H1 (cell line): ENCODE data around the gene ELP4. TPM values are rescaled to one million over a fixed set of nuclear protein-coding genes. Genes with fewer than 3 reads are reported as not detected.

ENCODE experiments used
- CTCF ChIA-PET: fragments of 300-600 bp; sonication (Branson Sonifier 250); formaldehyde crosslinking; loops from one replicate; lab custom pipeline; 2021; ENCODE audit not compliant: partially characterized antibody; lab: Charles Lee
- POLR2A ChIA-PET: fragments of 300-600 bp; sonication (Branson Sonifier 250); formaldehyde crosslinking; loops from one replicate; lab custom pipeline; 2021; ENCODE audit warnings: inconsistent platforms; ENCODE audit not compliant: partially characterized antibody; lab: Charles Lee
- DNase-seq, 2 experiments: peaks; one replicate each; pipeline versions ENCODE4 v3.0.0 to v3.0.0-alpha.2; 2010 to 2022; ENCODE audit warnings: low spot score in 2 of 2, low read depth in 1 of 2, mixed read lengths in 1 of 2
- FAIRE-seq: peaks from 2 replicates; lab custom pipeline; 2011; peaks lifted over from hg19 to GRCh38; lab: Jason Lieb, UNC
- H2AFZ ChIP-seq: 2 replicates; pipeline ENCODE4 v1.8.1; 2012; ENCODE audit warnings: low read length, inconsistent platforms
- H2AK5ac ChIP-seq: 2 replicates; pipeline ENCODE4 v1.6.1; 2013; ENCODE audit warnings: low read depth, low read length
- H2BK120ac ChIP-seq: replicated peaks from 2 replicates; pipeline ENCODE3; 2013; ENCODE audit warnings: low read depth, low read length, inconsistent platforms
- H2BK12ac ChIP-seq: 2 replicates; pipeline ENCODE4 v1.6.1; 2013; ENCODE audit warnings: low read depth, low read length
- H2BK15ac ChIP-seq: 2 replicates; pipeline ENCODE4 v1.6.1; 2013; ENCODE audit warnings: low read length
- H2BK20ac ChIP-seq: 2 replicates; pipeline ENCODE4 v1.6.1; 2013; ENCODE audit warnings: low read length
- H2BK5ac ChIP-seq: 2 replicates; pipeline ENCODE4 v1.6.1; 2013; ENCODE audit warnings: low read depth, low read length
- H3K14ac ChIP-seq: 2 replicates; pipeline ENCODE4 v1.6.1; 2013; ENCODE audit warnings: inconsistent platforms; ENCODE audit not compliant: insufficient read length
- H3K18ac ChIP-seq: 2 replicates; pipeline ENCODE4 v1.6.1; 2013; ENCODE audit warnings: low read length; ENCODE audit errors: extremely low read depth
- H3K23ac ChIP-seq: 2 replicates; pipeline ENCODE4 v1.6.1; 2013; ENCODE audit warnings: inconsistent platforms; ENCODE audit not compliant: insufficient read length
- H3K23me2 ChIP-seq: 2 replicates; pipeline ENCODE4 v1.6.1; 2013; ENCODE audit warnings: low read depth, low read length
- H3K27ac ChIP-seq: 2 replicates; pipeline ENCODE4 v1.6.1; 2011; ENCODE audit warnings: low read depth, low read length, inconsistent platforms
- H3K27me3 ChIP-seq, 4 experiments: replicated peaks in 1 of 4; 1 replicate in 1 of 4; 2 replicates in 3 of 4; pipeline versions ENCODE4 v1.6.1 to v1.8.1; 2011 to 2013; ENCODE audit warnings: low read length in 3 of 4, mild to moderate bottlenecking in 3 of 4, inconsistent platforms in 2 of 4, mixed read lengths in 2 of 4, moderate library complexity in 1 of 4; ENCODE audit not compliant: control insufficient read depth in 3 of 4, insufficient read depth in 3 of 4; ENCODE audit errors: extremely low read depth in 1 of 4
- H3K36me3 ChIP-seq, 4 experiments: 2 replicates each; pipeline versions ENCODE4 v1.6.1 to v1.8.1; 2011 to 2013; ENCODE audit warnings: mild to moderate bottlenecking in 4 of 4, low read length in 3 of 4, moderate library complexity in 2 of 4, control low read depth in 1 of 4, inconsistent platforms in 1 of 4; ENCODE audit not compliant: insufficient read depth in 4 of 4, control insufficient read depth in 2 of 4
- H3K4ac ChIP-seq: replicated peaks from 2 replicates; pipeline ENCODE3; 2013; ENCODE audit warnings: low read length, low read depth, mixed read lengths, inconsistent platforms; ENCODE audit not compliant: insufficient read length
- H3K4me1 ChIP-seq, 4 experiments: replicated peaks in 1 of 4; 1 replicate in 1 of 4; 2 replicates in 3 of 4; pipeline versions ENCODE4 v1.6.1 to v1.8.1; 2011 to 2013; ENCODE audit warnings: low read length in 3 of 4, inconsistent platforms in 2 of 4, mixed read lengths in 1 of 4; ENCODE audit not compliant: insufficient read depth in 4 of 4, control insufficient read depth in 3 of 4
- H3K4me2 ChIP-seq, 2 experiments: 2 replicates each; pipeline versions ENCODE4 v1.6.1 to v1.8.1; 2011 to 2013; ENCODE audit warnings: low read depth in 2 of 2, low read length in 2 of 2, control low read depth in 1 of 2, inconsistent platforms in 1 of 2, mild to moderate bottlenecking in 1 of 2; ENCODE audit not compliant: insufficient read depth in 1 of 2
- H3K4me3 ChIP-seq, 4 experiments: fragments of 200-600, 300-600 bp in 1 of 4; sonication (generic), shearing (Covaris generic), sonication (Bioruptor Twin) in 1 of 4; 2 replicates each; pipeline versions ENCODE4 v1.5.1 to v1.8.1; 2011 to 2016; ENCODE audit warnings: low read length in 4 of 4, low read depth in 3 of 4, control low read depth in 2 of 4, inconsistent platforms in 2 of 4, mild to moderate bottlenecking in 2 of 4, mixed read lengths in 1 of 4, moderate library complexity in 1 of 4; ENCODE audit not compliant: insufficient read depth in 2 of 4; ENCODE audit errors: extremely low read depth in 1 of 4
- H3K56ac ChIP-seq: replicated peaks from 2 replicates; pipeline ENCODE3; 2013; ENCODE audit warnings: low read depth, mild to moderate bottlenecking, mixed read lengths, low read length, inconsistent platforms; ENCODE audit not compliant: insufficient read length
- H3K79me1 ChIP-seq: 2 replicates; pipeline ENCODE4 v1.6.1; 2013; ENCODE audit warnings: low read depth, low read length, control low read depth
- H3K79me2 ChIP-seq, 2 experiments: 2 replicates each; pipeline versions ENCODE4 v1.6.1 to v1.8.1; 2012 to 2013; ENCODE audit warnings: low read length in 2 of 2, mild to moderate bottlenecking in 2 of 2, inconsistent platforms in 1 of 2; ENCODE audit not compliant: insufficient read depth in 2 of 2, control insufficient read depth in 1 of 2
- H3K9ac ChIP-seq, 4 experiments: replicated peaks in 1 of 4; 1 replicate in 1 of 4; 2 replicates in 3 of 4; pipeline versions ENCODE4 v1.6.1 to v1.8.1; 2011 to 2013; ENCODE audit warnings: low read depth in 3 of 4, low read length in 3 of 4, control low read depth in 2 of 4, mild to moderate bottlenecking in 2 of 4, moderate library complexity in 2 of 4, inconsistent platforms in 1 of 4; ENCODE audit errors: extremely low read depth in 1 of 4
- H3K9me3 ChIP-seq, 2 experiments: 2 replicates each; pipeline versions ENCODE4 v1.6.1 to v1.8.1; 2012 to 2013; ENCODE audit warnings: mild to moderate bottlenecking in 2 of 2, moderate library complexity in 2 of 2, control low read depth in 1 of 2, inconsistent platforms in 1 of 2, low read depth in 1 of 2, low read length in 1 of 2, mixed read lengths in 1 of 2; ENCODE audit not compliant: insufficient read depth in 2 of 2
- H4K20me1 ChIP-seq, 2 experiments: replicated peaks in 1 of 2; 2 replicates each; pipeline versions ENCODE3 to v1.8.1; 2011 to 2013; ENCODE audit warnings: inconsistent platforms in 2 of 2, low read length in 2 of 2, mild to moderate bottlenecking in 1 of 2; ENCODE audit not compliant: insufficient read depth in 2 of 2, control insufficient read depth in 1 of 2
- H4K5ac ChIP-seq: 2 replicates; pipeline ENCODE4 v1.6.1; 2013; ENCODE audit warnings: low read length, low read depth, mixed read lengths, inconsistent platforms; ENCODE audit not compliant: insufficient read length
- H4K8ac ChIP-seq: 2 replicates; pipeline ENCODE4 v1.8.0; 2013; ENCODE audit warnings: mild to moderate bottlenecking, moderate library complexity, low read length, inconsistent platforms; ENCODE audit not compliant: insufficient read depth; ENCODE audit errors: extremely low read depth
- H4K91ac ChIP-seq: replicated peaks from 2 replicates; pipeline ENCODE3; 2013; ENCODE audit warnings: low read length, mixed read lengths, inconsistent platforms; ENCODE audit not compliant: insufficient read length
- CTBP2 ChIP-seq: IDR thresholded peaks from 2 replicates; pipeline ENCODE4 v1.7.0; 2011; ENCODE audit warnings: borderline replicate concordance, mild to moderate bottlenecking, moderate library complexity, mixed read lengths, low read length; ENCODE audit not compliant: insufficient read depth, insufficient read length
- EZH2 ChIP-seq: fragments of 200-600 bp; sonication (generic); IDR thresholded peaks from 2 replicates; pipeline ENCODE4 v1.7.1; 2012; ENCODE audit warnings: low read depth, mild to moderate bottlenecking, moderate library complexity, low read length, inconsistent platforms; ENCODE audit not compliant: severe bottlenecking
- FOSL1 ChIP-seq: IDR thresholded peaks from 2 replicates; pipeline ENCODE4 v1.6.1; 2011; ENCODE audit warnings: mild to moderate bottlenecking, low read depth, low read length, moderate library complexity; ENCODE audit not compliant: insufficient read depth
- RNF2 ChIP-seq: fragments of 200-900, 300-1000 bp; sonication (generic); IDR thresholded peaks from 2 replicates; pipeline ENCODE4 v1.7.1; 2016; ENCODE audit warnings: borderline replicate concordance, low read depth, mild to moderate bottlenecking, antibody characterized with exemption, low read length; ENCODE audit not compliant: poor library complexity, severe bottlenecking; ENCODE audit errors: missing control alignments
- SUZ12 ChIP-seq: fragments of 200-600 bp; sonication (generic); IDR thresholded peaks from 2 replicates; pipeline ENCODE4 v1.6.1; 2012; ENCODE audit warnings: mild to moderate bottlenecking, inconsistent platforms, low read length, moderate library complexity, mixed read lengths
- TCF12 ChIP-seq: IDR thresholded peaks from 2 replicates; pipeline ENCODE4 v1.6.1; 2011; ENCODE audit warnings: low read depth, mild to moderate bottlenecking, low read length
- WGBS, 2 experiments: shearing (Covaris generic) in 1 of 2; methylation state at CpG; one replicate each; pipeline versions ENCODE4 v1.1.6 to v1.1.7; 2013 to 2015; ENCODE audit warnings: low lambda C conversion rate in 2 of 2, mixed read lengths in 2 of 2, inconsistent platforms in 1 of 2, low coverage in 1 of 2, missing lambda C conversion rate in 1 of 2; ENCODE audit not compliant: insufficient replicate concordance in 2 of 2, insufficient coverage in 1 of 2, insufficient read length in 1 of 2; ENCODE audit errors: extremely low coverage in 1 of 2, missing lambda C conversion rate in 1 of 2; 5-methylcytosine and 5-hydroxymethylcytosine counted together
- polyA plus RNA-seq, 7 experiments: library from polyadenylated mRNA; depleted of rRNA in 3 of 7; stranded (reverse) in 5 of 7; unstranded in 2 of 7; fragments of >200 nt in 5 of 7; fragments of 200-250 nt in 2 of 7; gene quantifications; 1 replicate in 5 of 7; 2 replicates in 1 of 7; 4 replicates in 1 of 7; pipeline versions ENCODE4 v1.2.1 to v1.2.3, GENCODE V29; 2011 to 2013; ENCODE audit warnings: missing spikeins in 2 of 7, mixed read lengths in 2 of 7
- total RNA-seq: library from RNA; stranded (reverse); fragmentation: NEBNext Ultra II Directional; extraction: Animal tissue kit (Norgen Biotek cat#: 25700); gene quantifications from 2 replicates; pipeline ENCODE4 v1.2.1, GENCODE V29; 2021
- TF ChIP-seq, protein P1 (sequence below): IDR thresholded peaks from 2 replicates; pipeline ENCODE4 v1.6.1; 2011; ENCODE audit warnings: low read length, improper control_type of control experiment

ELP4 gene
- total and polyA plus RNA-seq, 2 of the 8 experiments (the other 6 are each of a cell fraction or from before 2014, with no cell fraction given), result 14.0 to 18.6 TPM

- Histone ChIP-seq H4K91ac (no peak overlapping the region), H2AK5ac (0 out of 2 replicates have a peak overlapping the region, but pooled peaks have one; percentile 18), H3K23ac (no peak overlapping the region), H3K4ac (no peak overlapping the region), H3K23me2 (peaks cover 17% of the 10 kb centered on the region; the same call in 1 of the 2 replicates), H3K4me3 (no peak overlapping the region), H4K5ac (no peak overlapping the region), H3K27me3 (peaks cover 62 to 99% (median 93%) of the 10 kb centered on the region in 4 experiments), H3K18ac (no peak overlapping the region), H3K14ac (no peak overlapping the region), H3K4me1 (peaks cover 18 to 69% (median 44%) of the 10 kb centered on the region in 4 experiments), H2BK20ac (no peak overlapping the region), H3K4me2 (peak overlapping the region in 1 of 2 experiments; percentile 65; a peak in 2 of 4 replicates), H3K56ac (no peak overlapping the region), H2BK15ac (no peak overlapping the region; the same call in 1 of the 2 replicates), H2BK12ac (peak overlapping the region; percentile 83; the same call in 1 of the 2 replicates), H4K8ac (no peak overlapping the region), H3K9me3 (no peaks in the 10 kb centered on the region), H4K20me1 (peaks cover 0 to 9% of the 10 kb centered on the region in 2 experiments), H3K79me2 (no peaks in the 10 kb centered on the region), H3K36me3 (no peaks in the 10 kb centered on the region; a peak in 1 of 8 replicates), H2BK120ac (no peak overlapping the region), H2BK5ac (peak overlapping the region; percentile 26; the same call in 1 of the 2 replicates), H3K79me1 (no peaks in the 10 kb centered on the region), H2AFZ (no peak overlapping the region), H3K27ac (no peak overlapping the region), H3K9ac (no peak overlapping the region)
- TF ChIP-seq RNF2 (peak; percentile 28), FOSL1 (no peak), SUZ12 (peak; percentile 8), EZH2 (peak; percentile 7), CTBP2 (no peak), TCF12 (no peak)
- TF ChIP-seq, protein P1, sequence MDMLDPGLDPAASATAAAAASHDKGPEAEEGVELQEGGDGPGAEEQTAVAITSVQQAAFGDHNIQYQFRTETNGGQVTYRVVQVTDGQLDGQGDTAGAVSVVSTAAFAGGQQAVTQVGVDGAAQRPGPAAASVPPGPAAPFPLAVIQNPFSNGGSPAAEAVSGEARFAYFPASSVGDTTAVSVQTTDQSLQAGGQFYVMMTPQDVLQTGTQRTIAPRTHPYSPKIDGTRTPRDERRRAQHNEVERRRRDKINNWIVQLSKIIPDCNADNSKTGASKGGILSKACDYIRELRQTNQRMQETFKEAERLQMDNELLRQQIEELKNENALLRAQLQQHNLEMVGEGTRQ, result no peak
- POLR2A ChIA-PET, result interaction anchor here (1.4 to 4.1 kb wide), 6 partner anchors 9 to 54 kb away, joined by 3 to 18 read pairs (median 8); partner anchors contain the start of gene PAX6
- DNase-seq, result peak in 1 of 2 experiments; percentile 63
- 38% methylated on average over 17 of the region's 17 CpGs; no CpG with 5 or more reads in 1 of the 2 experiments for WGBS, 2 experiments
- no peak for FAIRE-seq
- CTCF ChIA-PET, result interaction anchor here (0.7 to 11.4 kb wide), 11 partner anchors 12 to 193 kb away, joined by 3 to 88 read pairs (median 6); no protein-coding TSS in a partner anchor
These were observed 312.8 kb downstream of the ELP4 start for GRCh38 chr11:31822175-31822926.
